SK-N-SH treated with all-trans-retinoic acid at 6 μM for 48 hours (cell line): ENCODE measurements around the gene RBP2.

ENCODE experiments used
- ATAC-seq: fragments of 200-7000 bp; cut with Tn5 transposase; 3 replicates; pipeline ENCODE4 v1.9.1; 2020; ENCODE audit warnings: mild to moderate bottlenecking, moderate library complexity
- ARNTL ChIP-seq: fragments of 450-650 bp; formaldehyde crosslinking; IDR thresholded peaks from 2 replicates; pipeline ENCODE4 v1.5.0; 2020; ENCODE audit warnings: low read depth, mild to moderate bottlenecking, moderate library complexity, borderline replicate concordance
- BACH2 ChIP-seq: fragments of 250-450 bp; sonication (Bioruptor Pico); IDR thresholded peaks from 2 replicates; pipeline ENCODE4 v1.9.0; 2021; ENCODE audit warnings: mild to moderate bottlenecking, borderline replicate concordance
- CSDC2 ChIP-seq: fragments of 250-450 bp; sonication (Bioruptor Pico); IDR thresholded peaks from 2 replicates; pipeline ENCODE4 v1.5.0; 2020; ENCODE audit warnings: mild to moderate bottlenecking, moderate library complexity
- CSRNP3 ChIP-seq: fragments of 250-450 bp; sonication (Bioruptor Pico); IDR thresholded peaks from 2 replicates; pipeline ENCODE4 v1.5.1; 2021; ENCODE audit warnings: mild to moderate bottlenecking, moderate library complexity
- GLIS3 ChIP-seq: fragments of 250-450 bp; sonication (Bioruptor Pico); IDR thresholded peaks from 2 replicates; pipeline ENCODE4 v1.5.0; 2020; ENCODE audit warnings: mild to moderate bottlenecking, moderate library complexity
- ISL1 ChIP-seq: fragments of 250-450 bp; sonication (Bioruptor Pico); IDR thresholded peaks from 2 replicates; pipeline ENCODE4 v2.1.2; 2022; ENCODE audit warnings: mild to moderate bottlenecking, moderate library complexity
- OSR1 ChIP-seq: fragments of 250-450 bp; sonication (Bioruptor Pico); IDR thresholded peaks from 2 replicates; pipeline ENCODE4 v1.8.0; 2022; ENCODE audit warnings: moderate library complexity, mild to moderate bottlenecking, inconsistent platforms
- POU6F1 ChIP-seq: fragments of 250-450 bp; sonication (Bioruptor Pico); IDR thresholded peaks from 2 replicates; pipeline ENCODE4 v1.8.0; 2021; ENCODE audit warnings: low read depth, mild to moderate bottlenecking, moderate library complexity, borderline replicate concordance
- PPARA ChIP-seq: fragments of 250-450 bp; sonication (Bioruptor Pico); IDR thresholded peaks from 2 replicates; pipeline ENCODE4 v1.5.0; 2020; ENCODE audit warnings: mild to moderate bottlenecking, borderline replicate concordance
- RARB ChIP-seq: fragments of 250-450 bp; sonication (Bioruptor Pico); IDR thresholded peaks from 2 replicates; pipeline ENCODE4 v1.8.0; 2021; ENCODE audit warnings: mild to moderate bottlenecking, moderate library complexity
- SNAI2 ChIP-seq: fragments of 250-450 bp; sonication (Bioruptor Pico); IDR thresholded peaks from 2 replicates; pipeline ENCODE4 v1.5.0; 2020; ENCODE audit warnings: mild to moderate bottlenecking, moderate library complexity
- TCF4 ChIP-seq: fragments of 250-450 bp; sonication (Bioruptor Pico); IDR thresholded peaks from 2 replicates; pipeline ENCODE4 v1.8.0; 2021; ENCODE audit warnings: mild to moderate bottlenecking, moderate library complexity, borderline replicate concordance
- TOX ChIP-seq: fragments of 250-450 bp; sonication (Bioruptor Pico); IDR thresholded peaks from 2 replicates; pipeline ENCODE4 v1.8.0; 2021; ENCODE audit warnings: mild to moderate bottlenecking, moderate library complexity, borderline replicate concordance
- ZFP3 ChIP-seq: fragments of 250-450 bp; sonication (Bioruptor Pico); IDR thresholded peaks from 2 replicates; pipeline ENCODE4 v1.5.0; 2020; ENCODE audit warnings: mild to moderate bottlenecking, moderate library complexity
- ZFP30 ChIP-seq: fragments of 450-650 bp; formaldehyde crosslinking; IDR thresholded peaks from 2 replicates; pipeline ENCODE4 v1.5.0; 2022; ENCODE audit warnings: mild to moderate bottlenecking, moderate library complexity
- ZNF565 ChIP-seq: fragments of 450-650 bp; formaldehyde crosslinking; conservative IDR thresholded peaks from 2 replicates; pipeline ENCODE4 v1.5.0; 2020; ENCODE audit warnings: low read depth, mild to moderate bottlenecking, moderate library complexity
- ZNF70 ChIP-seq: fragments of 450-650 bp; formaldehyde crosslinking; IDR thresholded peaks from 2 replicates; pipeline ENCODE4 v1.5.0; 2020; ENCODE audit warnings: mild to moderate bottlenecking, moderate library complexity
- TF ChIP-seq, protein P1 (sequence below): fragments of 250-450 bp; sonication (Bioruptor Pico); IDR thresholded peaks from 2 replicates; pipeline ENCODE4 v1.5.1; 2020; ENCODE audit warnings: low read depth, mild to moderate bottlenecking, moderate library complexity
- TF ChIP-seq, protein P2 (sequence below): fragments of 250-450 bp; sonication (Bioruptor Pico); IDR thresholded peaks from 2 replicates; pipeline ENCODE4 v1.8.0; 2020; ENCODE audit warnings: mild to moderate bottlenecking, moderate library complexity, borderline replicate concordance

RBP2 gene

DNA sequence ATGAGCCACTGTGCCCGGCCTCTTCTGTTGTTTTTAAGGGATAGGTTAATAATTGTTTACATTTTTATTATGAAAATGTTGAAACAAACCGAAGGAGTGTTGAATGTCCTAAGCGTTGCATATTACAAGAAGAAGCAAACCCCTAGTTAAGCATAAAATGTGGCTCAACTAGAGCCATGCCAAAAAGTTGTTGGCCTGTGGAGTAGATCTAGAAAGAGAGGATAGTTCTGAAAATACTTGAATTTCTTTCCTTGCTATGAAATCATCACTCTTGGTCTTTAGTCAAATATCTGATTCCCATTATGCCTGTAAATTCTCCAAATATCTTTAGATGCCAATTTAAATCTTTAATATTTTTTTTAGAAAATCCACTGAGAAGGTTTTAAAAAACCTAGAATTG is 12.8 kb downstream of the RBP2 start:
- ATAC-seq = no peak
- TF ChIP-seq, protein P1, sequence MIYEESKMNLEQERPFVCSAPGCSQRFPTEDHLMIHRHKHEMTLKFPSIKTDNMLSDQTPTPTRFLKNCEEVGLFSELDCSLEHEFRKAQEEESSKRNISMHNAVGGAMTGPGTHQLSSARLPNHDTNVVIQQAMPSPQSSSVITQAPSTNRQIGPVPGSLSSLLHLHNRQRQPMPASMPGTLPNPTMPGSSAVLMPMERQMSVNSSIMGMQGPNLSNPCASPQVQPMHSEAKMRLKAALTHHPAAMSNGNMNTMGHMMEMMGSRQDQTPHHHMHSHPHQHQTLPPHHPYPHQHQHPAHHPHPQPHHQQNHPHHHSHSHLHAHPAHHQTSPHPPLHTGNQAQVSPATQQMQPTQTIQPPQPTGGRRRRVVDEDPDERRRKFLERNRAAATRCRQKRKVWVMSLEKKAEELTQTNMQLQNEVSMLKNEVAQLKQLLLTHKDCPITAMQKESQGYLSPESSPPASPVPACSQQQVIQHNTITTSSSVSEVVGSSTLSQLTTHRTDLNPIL (CRISPR knock-in tag) = no peak
- TF ChIP-seq PPARA (CRISPR knock-in tag) = no peak

GRCh38 chr3:139460529-139460928 is 15.8 kb downstream of the RBP2 start:
- TF ChIP-seq RARB (CRISPR knock-in tag) (no peak), ZFP30 (no peak), GLIS3 (CRISPR knock-in tag) (no peak), SNAI2 (CRISPR knock-in tag) (no peak), CSDC2 (no peak)
- TF ChIP-seq, protein P2, sequence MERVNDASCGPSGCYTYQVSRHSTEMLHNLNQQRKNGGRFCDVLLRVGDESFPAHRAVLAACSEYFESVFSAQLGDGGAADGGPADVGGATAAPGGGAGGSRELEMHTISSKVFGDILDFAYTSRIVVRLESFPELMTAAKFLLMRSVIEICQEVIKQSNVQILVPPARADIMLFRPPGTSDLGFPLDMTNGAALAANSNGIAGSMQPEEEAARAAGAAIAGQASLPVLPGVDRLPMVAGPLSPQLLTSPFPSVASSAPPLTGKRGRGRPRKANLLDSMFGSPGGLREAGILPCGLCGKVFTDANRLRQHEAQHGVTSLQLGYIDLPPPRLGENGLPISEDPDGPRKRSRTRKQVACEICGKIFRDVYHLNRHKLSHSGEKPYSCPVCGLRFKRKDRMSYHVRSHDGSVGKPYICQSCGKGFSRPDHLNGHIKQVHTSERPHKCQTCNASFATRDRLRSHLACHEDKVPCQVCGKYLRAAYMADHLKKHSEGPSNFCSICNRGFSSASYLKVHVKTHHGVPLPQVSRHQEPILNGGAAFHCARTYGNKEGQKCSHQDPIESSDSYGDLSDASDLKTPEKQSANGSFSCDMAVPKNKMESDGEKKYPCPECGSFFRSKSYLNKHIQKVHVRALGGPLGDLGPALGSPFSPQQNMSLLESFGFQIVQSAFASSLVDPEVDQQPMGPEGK (CRISPR knock-in tag) = no peak
- no peak for ATAC-seq

DNA sequence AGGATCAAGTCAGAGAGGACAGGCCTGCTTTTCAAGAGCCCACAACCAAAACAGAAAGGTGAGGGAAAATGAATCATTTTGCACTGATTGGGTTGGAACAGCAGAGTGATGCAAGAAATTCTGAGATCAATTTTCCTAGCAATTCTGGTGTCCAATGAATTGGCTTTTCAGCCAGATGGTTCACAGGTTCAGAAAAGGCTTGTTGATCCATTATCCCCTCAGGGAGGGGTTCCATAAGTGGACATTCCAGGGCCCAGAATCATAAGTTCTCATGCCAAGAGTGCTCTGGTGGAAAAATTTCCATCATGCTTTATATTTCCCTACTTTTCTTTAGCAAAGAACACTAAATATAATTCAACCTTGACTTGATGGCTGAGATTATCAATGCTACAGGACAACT is 16.2 kb downstream of the RBP2 start:
- ATAC-seq = no peak
- no peak for TF ChIP-seq ZNF565
- no peak for TF ChIP-seq OSR1 (CRISPR knock-in tag)
- TF ChIP-seq, protein P2 (CRISPR knock-in tag) = no peak
- no peak for TF ChIP-seq TOX (CRISPR knock-in tag)
- no peak for TF ChIP-seq SNAI2 (CRISPR knock-in tag)
- no peak for TF ChIP-seq ARNTL
- no peak for TF ChIP-seq ISL1 (CRISPR knock-in tag)
- no peak for TF ChIP-seq POU6F1
- no peak for TF ChIP-seq ZFP3

- no peak for TF ChIP-seq ZFP30
- TF ChIP-seq, protein P1 (CRISPR knock-in tag) = no peak
- no peak for TF ChIP-seq CSDC2
- TF ChIP-seq ARNTL = no peak
- no peak for TF ChIP-seq GLIS3 (CRISPR knock-in tag)
- no peak for TF ChIP-seq ZNF565
- TF ChIP-seq, protein P2 (CRISPR knock-in tag) = no peak
- no peak for TF ChIP-seq BACH2
- no peak for TF ChIP-seq PPARA (CRISPR knock-in tag)
- no peak for TF ChIP-seq POU6F1
- TF ChIP-seq CSRNP3 = no peak
- TF ChIP-seq TCF4 (CRISPR knock-in tag) = no peak
- TF ChIP-seq ZNF70 (CRISPR knock-in tag) = no peak
- TF ChIP-seq RARB (CRISPR knock-in tag) = no peak
- no peak for TF ChIP-seq ISL1 (CRISPR knock-in tag)
- ATAC-seq = no peak
These were observed 18.0 kb downstream of the RBP2 start for GRCh38 chr3:139458348-139458747.
